Measurements from ENCODE around the gene REV3L. TPM values are rescaled to one million over a fixed set of nuclear protein-coding genes. Genes with fewer than 3 reads are reported as not detected.

Gene REV3L
- total RNA-seq, 3 donors from 2014 or later (not counting 1 experiment from before 2014, with no cell fraction given), result 18.1 to 25.5 (median 22.7) TPM

DNA sequence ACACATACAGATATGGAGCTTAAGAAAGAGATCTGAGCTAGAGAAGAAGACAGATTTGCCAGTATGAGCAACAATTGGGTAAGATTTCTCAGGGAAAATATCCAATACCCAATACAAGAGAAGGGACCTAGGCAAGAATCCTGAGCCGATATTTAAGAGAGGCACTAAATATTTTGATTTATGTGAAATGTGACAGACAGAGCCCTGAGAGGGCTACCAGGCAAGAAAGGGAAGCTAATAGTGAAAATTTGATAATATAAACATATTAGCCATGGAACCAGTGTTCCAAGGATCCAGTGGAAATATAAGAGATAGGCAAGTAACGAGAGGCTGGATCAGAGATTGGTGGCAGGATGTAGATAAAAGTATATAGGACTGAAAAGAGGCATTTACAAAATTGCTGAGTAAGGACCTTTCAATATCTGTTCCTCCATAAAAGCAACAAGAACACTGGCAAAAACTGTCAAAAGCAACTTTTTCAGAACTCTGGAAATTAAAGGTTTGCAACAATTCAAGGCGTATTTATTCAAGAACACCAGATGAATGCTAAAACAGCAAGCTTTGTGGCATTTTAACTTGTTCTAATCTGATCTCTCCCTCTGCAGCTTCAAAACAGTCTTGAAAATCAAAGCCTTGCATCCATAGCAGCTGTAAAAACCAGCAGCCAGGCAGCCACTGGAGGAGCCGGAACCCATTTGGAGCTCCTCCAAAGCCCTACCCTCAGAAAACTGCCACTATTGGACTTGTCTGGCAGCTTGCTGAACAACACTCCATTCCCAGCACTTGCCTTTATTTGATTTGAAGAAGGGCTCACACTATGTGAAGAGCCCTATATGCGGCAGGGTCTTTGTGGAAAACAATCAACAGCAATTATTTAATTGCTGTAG lies 58.8 kb downstream of the REV3L start:
- intact Hi-C loops (cut with micrococcal nuclease), result no loop called here
- no peaks in the 10 kb centered on the region for H3K36me3 ChIP-seq (ENCODE audit: control insufficient read depth, insufficient read depth, low read length)
- Mint-ChIP-seq H3K9me3 (peaks cover 3 to 10% of the 10 kb centered on the region in 2 donors), H3K4me1 (peaks cover 17 to 24% of the 10 kb centered on the region in 2 donors), H3K36me3 (peaks cover 13% of the 10 kb centered on the region), H3K4me3 (no peak overlapping the region), H3K27ac (no peak overlapping the region), H3K27me3 (ENCODE audit: low read depth in 2 of 2) (no peaks in the 10 kb centered on the region)
- H3K27me3 ChIP-seq (ENCODE audit: control insufficient read depth, insufficient read depth, low read length), result no peaks in the 10 kb centered on the region
- peaks cover 5% of the 10 kb centered on the region for H3K4me1 ChIP-seq (ENCODE audit: control insufficient read depth, insufficient read depth, low read length)
- H3K4me3 ChIP-seq (ENCODE audit: low read length), result no peak overlapping the region
- ATAC-seq, result no peak
- no peak for DNase-seq
- TF ChIP-seq, protein P1, sequence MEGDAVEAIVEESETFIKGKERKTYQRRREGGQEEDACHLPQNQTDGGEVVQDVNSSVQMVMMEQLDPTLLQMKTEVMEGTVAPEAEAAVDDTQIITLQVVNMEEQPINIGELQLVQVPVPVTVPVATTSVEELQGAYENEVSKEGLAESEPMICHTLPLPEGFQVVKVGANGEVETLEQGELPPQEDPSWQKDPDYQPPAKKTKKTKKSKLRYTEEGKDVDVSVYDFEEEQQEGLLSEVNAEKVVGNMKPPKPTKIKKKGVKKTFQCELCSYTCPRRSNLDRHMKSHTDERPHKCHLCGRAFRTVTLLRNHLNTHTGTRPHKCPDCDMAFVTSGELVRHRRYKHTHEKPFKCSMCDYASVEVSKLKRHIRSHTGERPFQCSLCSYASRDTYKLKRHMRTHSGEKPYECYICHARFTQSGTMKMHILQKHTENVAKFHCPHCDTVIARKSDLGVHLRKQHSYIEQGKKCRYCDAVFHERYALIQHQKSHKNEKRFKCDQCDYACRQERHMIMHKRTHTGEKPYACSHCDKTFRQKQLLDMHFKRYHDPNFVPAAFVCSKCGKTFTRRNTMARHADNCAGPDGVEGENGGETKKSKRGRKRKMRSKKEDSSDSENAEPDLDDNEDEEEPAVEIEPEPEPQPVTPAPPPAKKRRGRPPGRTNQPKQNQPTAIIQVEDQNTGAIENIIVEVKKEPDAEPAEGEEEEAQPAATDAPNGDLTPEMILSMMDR (IDR thresholded peaks at IDR 0.05), result no peak
- WGBS (ENCODE audit: insufficient coverage), result 90% methylated on average over 5 of the region's 5 CpGs
- H3K27ac ChIP-seq (ENCODE audit: low read length), result no peak overlapping the region
- H3K9me3 ChIP-seq (ENCODE audit: control insufficient read depth, insufficient read depth, low read length), result no peaks in the 10 kb centered on the region

DNA sequence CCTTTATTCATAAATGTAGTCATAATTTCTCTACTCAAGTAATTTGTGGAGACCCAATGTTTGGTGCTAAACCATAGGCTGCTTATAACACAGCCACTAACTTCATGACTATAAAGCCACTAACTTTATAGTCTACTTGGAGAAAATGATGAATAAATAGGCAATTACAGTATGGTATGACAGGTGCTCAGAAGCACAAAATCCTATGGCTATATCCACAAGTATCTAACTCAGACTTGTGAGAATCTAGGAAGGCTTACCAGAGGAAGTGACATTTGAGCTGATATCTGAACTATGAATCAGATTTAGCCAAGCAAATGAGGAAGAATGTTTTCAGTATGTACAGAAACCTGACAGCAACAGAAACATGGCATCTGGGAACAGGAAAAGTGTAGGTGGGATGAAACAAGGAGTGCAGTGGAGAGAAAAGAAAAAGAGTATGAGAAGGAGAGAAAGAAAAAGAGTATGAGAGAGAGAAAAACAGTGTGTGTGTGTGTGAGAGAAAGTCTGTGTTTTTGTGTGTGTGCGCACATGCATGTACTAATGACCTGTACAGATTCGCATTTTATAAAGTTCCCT lies 59.9 kb downstream of the REV3L start:
- intact Hi-C loops (cut with micrococcal nuclease), result no loop called here
- Histone ChIP-seq H3K4me1 (ENCODE audit: control insufficient read depth, insufficient read depth, low read length) (peaks cover 5% of the 10 kb centered on the region), H3K27me3 (ENCODE audit: control insufficient read depth, insufficient read depth, low read length) (no peaks in the 10 kb centered on the region), H3K9me3 (ENCODE audit: control insufficient read depth, insufficient read depth, low read length) (no peaks in the 10 kb centered on the region), H3K36me3 (ENCODE audit: control insufficient read depth, insufficient read depth, low read length) (no peaks in the 10 kb centered on the region), H3K27ac (ENCODE audit: low read length) (no peak overlapping the region), H3K4me3 (ENCODE audit: low read length) (no peak overlapping the region)
- Mint-ChIP-seq H3K4me1 (peaks cover 16 to 24% of the 10 kb centered on the region in 2 donors), H3K4me3 (no peak overlapping the region), H3K27ac (no peak overlapping the region), H3K27me3 (ENCODE audit: low read depth in 2 of 2) (no peaks in the 10 kb centered on the region), H3K9me3 (peaks cover 0 to 3% of the 10 kb centered on the region in 2 donors), H3K36me3 (peaks cover 3% of the 10 kb centered on the region)
- DNase-seq (no peak), ATAC-seq (no peak)
- TF ChIP-seq, protein P1 (IDR thresholded peaks at IDR 0.05), result no peak
- 98% methylated on average over 2 of the region's 2 CpGs for WGBS (ENCODE audit: insufficient coverage)

DNA sequence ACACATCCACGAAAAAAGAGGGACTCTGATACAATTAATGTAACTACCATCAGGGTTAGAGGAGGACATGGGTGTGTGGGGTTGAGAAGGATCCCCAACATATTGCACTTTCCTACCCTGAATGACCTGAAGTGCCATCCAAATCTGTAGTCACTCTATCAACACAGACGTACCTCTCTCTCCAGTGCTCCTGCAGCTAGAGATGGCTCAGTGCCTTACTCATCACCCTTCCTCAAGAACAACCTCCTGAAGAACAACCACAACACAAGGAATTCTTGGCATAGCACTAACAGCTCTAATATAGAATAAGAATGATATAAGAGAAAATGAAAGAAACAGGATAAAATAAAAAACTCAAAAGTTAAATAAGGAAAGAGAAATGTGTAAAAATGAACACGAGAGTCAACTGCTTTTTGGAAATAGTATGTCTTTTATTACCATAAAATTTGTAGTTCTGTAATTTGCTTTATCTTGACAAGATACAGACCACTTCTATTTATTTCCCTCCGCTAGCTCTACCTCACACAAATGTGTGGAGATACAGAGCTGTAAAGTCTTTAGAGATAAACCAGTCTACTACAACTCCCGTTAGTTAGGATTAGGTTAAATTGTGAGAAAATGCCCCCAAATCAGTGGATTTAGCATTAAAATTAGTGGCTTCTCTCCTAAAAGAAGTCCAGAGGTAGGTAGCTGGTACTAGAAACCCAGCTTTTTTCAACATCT lies 63.9 kb downstream of the REV3L start:
- H3K36me3 ChIP-seq (ENCODE audit: control insufficient read depth, insufficient read depth, low read length), result peaks cover 4% of the 10 kb centered on the region
- ATAC-seq (no peak), DNase-seq (no peak)
- intact Hi-C loops (cut with micrococcal nuclease), result no loop called here
- Mint-ChIP-seq H3K27me3 (ENCODE audit: low read depth in 2 of 2) (no peaks in the 10 kb centered on the region), H3K27ac (no peak overlapping the region), H3K36me3 (no peaks in the 10 kb centered on the region), H3K4me3 (no peak overlapping the region), H3K4me1 (peaks cover 11% of the 10 kb centered on the region in 2 donors), H3K9me3 (no peaks in the 10 kb centered on the region)
- no peaks in the 10 kb centered on the region for H3K4me1 ChIP-seq (ENCODE audit: control insufficient read depth, insufficient read depth, low read length)
- no peak overlapping the region for H3K4me3 ChIP-seq (ENCODE audit: low read length)
- 97% methylated on average over 3 of the region's 5 CpGs for WGBS (ENCODE audit: insufficient coverage)
- no peaks in the 10 kb centered on the region for H3K27me3 ChIP-seq (ENCODE audit: control insufficient read depth, insufficient read depth, low read length)
- TF ChIP-seq, protein P1 (IDR thresholded peaks at IDR 0.05), result no peak
- no peak overlapping the region for H3K27ac ChIP-seq (ENCODE audit: low read length)
- H3K9me3 ChIP-seq (ENCODE audit: control insufficient read depth, insufficient read depth, low read length), result no peaks in the 10 kb centered on the region

Measured in natural killer cell (primary cell).